ENCODE measurements around the gene TPX2. TPM values are rescaled to one million over a fixed set of nuclear protein-coding genes. Genes with fewer than 3 reads are reported as not detected.

Gene TPX2
- total RNA-seq, 5 donors from 2014 or later (not counting 1 experiment from before 2014, with no cell fraction given) = 0.99 to 3.0 (median 1.4) TPM

- Histone ChIP-seq H3K9me3 (no peaks in the 10 kb centered on the region), H3K36me3 (ENCODE audit: control insufficient read depth in 2 of 2, extremely low read depth in 1 of 2, insufficient read depth in 1 of 2, low read length in 1 of 2) (peaks cover 0 to 24% of the 10 kb centered on the region in 2 donors), H3K27ac (ENCODE audit: low read length) (peak overlapping the region; percentile 30), H3K4me3 (ENCODE audit: control insufficient read depth in 1 of 2, extremely low read depth in 1 of 2, low read length in 1 of 2) (no peak overlapping the region), H3K27me3 (replicated peaks in 1 of 2; ENCODE audit: control insufficient read depth in 2 of 2, extremely low read depth in 1 of 2, insufficient read depth in 2 of 2, low read length in 1 of 2) (no peaks in the 10 kb centered on the region), H3K4me1 (ENCODE audit: control insufficient read depth in 1 of 2, extremely low read depth in 1 of 2, insufficient read depth in 2 of 2, low read length in 2 of 2) (peaks cover 12 to 54% of the 10 kb centered on the region in 2 experiments)
- no peak overlapping the region for H3K4me3 Mint-ChIP-seq
- no peaks in the 10 kb centered on the region for H3K27me3 Mint-ChIP-seq
- H3K4me1 Mint-ChIP-seq = peaks cover 45 to 64% (median 52%) of the 10 kb centered on the region in 3 donors
- H3K36me3 Mint-ChIP-seq = peaks cover 22% of the 10 kb centered on the region
- DNase-seq (no peak), ATAC-seq (replicated peaks in 1 of 4) (no peak)
- ChIA-PET POLR2A (no interaction called here), CTCF (no interaction called here)
- H3K9me3 Mint-ChIP-seq = no peaks in the 10 kb centered on the region
- H3K27ac Mint-ChIP-seq = peak overlapping the region; percentile 73 to 79
- WGBS (ENCODE audit: insufficient coverage) = 80% methylated on average over 4 of the region's 5 CpGs
These were observed 44.1 kb upstream of the TPX2 start for GRCh38 chr20:31694842-31695593.

DNA sequence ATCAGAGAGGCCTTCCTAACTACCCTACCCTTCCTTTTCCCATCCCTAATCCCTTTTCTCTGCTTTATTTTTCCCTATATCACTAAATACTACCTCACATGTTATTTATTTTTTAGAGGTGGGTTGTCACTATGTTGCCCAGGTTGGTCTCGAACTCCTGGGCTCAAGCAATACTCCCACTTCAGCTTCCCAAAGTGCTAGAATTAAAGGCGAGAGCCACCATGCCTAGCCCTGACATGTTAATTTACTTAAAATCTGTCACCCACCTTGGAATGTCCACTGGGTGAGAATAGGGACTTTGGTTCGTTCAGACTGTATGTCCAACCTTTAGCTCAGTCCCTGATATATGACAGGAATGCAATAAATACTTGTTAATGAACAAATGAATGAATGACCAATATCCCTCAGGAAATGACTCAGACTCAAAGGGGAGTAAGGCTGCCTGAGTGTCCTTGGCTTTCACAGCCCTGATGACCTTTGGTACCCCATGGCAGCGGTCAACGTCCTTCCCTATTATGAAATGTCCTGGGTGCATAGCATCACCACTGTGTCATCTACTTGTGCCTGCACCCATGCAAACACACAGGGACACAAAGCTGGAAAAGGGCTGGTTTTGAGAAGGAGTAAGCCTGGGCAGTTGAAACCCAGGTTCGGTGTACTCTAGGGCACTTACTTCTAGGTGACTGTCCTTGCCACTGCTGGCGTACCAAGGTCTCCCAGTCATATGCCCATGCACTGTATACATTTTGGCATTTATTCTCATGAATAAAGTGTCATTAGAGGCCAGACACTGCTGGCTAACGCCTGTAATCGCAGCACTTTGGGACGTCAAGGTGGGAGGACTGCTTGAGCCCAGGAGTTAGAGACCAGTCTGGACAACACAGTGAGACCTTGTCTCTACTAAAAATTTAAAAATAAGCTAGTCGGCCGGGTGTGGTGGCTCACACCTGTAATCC, 43.0 kb upstream of the TPX2 start:
- ChIA-PET POLR2A (interaction anchor here in 1 of 2 donors (0.5 kb wide), 1 partner anchor 9 kb away, joined by 9 read pairs; no protein-coding TSS in a partner anchor), CTCF (interaction anchor here in 1 of 2 donors (0.8 to 1.1 kb wide), 2 partner anchors 14 to 27 kb away, joined by 3 read pairs; no protein-coding TSS in a partner anchor)
- H3K27me3 Mint-ChIP-seq = no peaks in the 10 kb centered on the region
- H3K9me3 Mint-ChIP-seq = no peaks in the 10 kb centered on the region
- H3K27ac ChIP-seq (ENCODE audit: low read length) = no peak overlapping the region
- peaks cover 54 to 66% (median 57%) of the 10 kb centered on the region in 3 donors for H3K4me1 Mint-ChIP-seq
- ATAC-seq (replicated peaks in 1 of 4) (no peak), DNase-seq (no peak)
- H3K4me3 ChIP-seq (ENCODE audit: control insufficient read depth in 1 of 2, extremely low read depth in 1 of 2, low read length in 1 of 2) = no peak overlapping the region
- WGBS (ENCODE audit: insufficient coverage) = 95% methylated on average over 6 of the region's 12 CpGs
- H3K27me3 ChIP-seq (replicated peaks in 1 of 2; ENCODE audit: control insufficient read depth in 2 of 2, extremely low read depth in 1 of 2, insufficient read depth in 2 of 2, low read length in 1 of 2) = no peaks in the 10 kb centered on the region
- peaks cover 0 to 22% of the 10 kb centered on the region in 2 donors for H3K36me3 ChIP-seq (ENCODE audit: control insufficient read depth in 2 of 2, extremely low read depth in 1 of 2, insufficient read depth in 1 of 2, low read length in 1 of 2)
- peak overlapping the region; percentile 64 to 73 for H3K27ac Mint-ChIP-seq
- peaks cover 12 to 51% of the 10 kb centered on the region in 2 experiments for H3K4me1 ChIP-seq (ENCODE audit: control insufficient read depth in 1 of 2, extremely low read depth in 1 of 2, insufficient read depth in 2 of 2, low read length in 2 of 2)
- no peaks in the 10 kb centered on the region for H3K9me3 ChIP-seq
- peaks cover 18% of the 10 kb centered on the region for H3K36me3 Mint-ChIP-seq
- H3K4me3 Mint-ChIP-seq = no peak overlapping the region

DNA sequence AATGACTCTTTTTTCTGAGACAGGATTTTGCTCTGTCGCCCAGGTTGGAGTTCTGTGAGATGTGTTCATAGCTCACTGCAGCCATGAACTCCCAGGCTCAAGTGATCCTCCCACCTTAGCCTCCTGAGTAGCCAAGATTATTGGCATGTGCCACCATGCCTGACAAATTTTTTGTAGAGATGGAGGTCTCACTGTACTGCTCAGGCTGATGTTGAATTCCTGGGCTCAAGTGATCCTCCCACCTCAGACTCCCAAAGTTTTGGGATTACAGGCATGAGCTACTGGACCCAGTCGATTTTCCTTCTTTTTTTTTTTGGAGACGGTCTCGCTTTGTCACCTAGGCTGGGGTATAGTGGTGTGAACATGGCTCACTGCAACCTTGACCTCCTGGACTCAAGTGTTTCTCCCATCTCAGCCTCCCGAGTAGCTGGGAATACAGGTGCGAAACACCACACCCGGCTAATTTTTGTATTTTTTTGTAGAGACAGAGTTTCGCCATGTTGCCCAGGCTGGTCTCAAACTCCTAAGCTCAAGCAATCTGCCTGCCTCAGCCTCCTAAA, 40.8 kb upstream of the TPX2 start:
- DNase-seq (no peak), ATAC-seq (replicated peaks in 1 of 4) (no peak)
- CTCF ChIA-PET = interaction anchor here (0.6 to 1.6 kb wide), 2 partner anchors 36 to 37 kb away, joined by 3 to 4 read pairs; no protein-coding TSS in a partner anchor
- Mint-ChIP-seq H3K9me3 (no peaks in the 10 kb centered on the region), H3K36me3 (peaks cover 15% of the 10 kb centered on the region), H3K27ac (peak overlapping the region; percentile 86 to 87), H3K4me1 (peaks cover 52 to 62% (median 57%) of the 10 kb centered on the region in 3 donors), H3K27me3 (no peaks in the 10 kb centered on the region), H3K4me3 (no peak overlapping the region)
- POLR2A ChIA-PET = interaction anchor here in 1 of 2 donors (0.7 kb wide), 1 partner anchor 54 kb away, joined by 10 read pairs; no protein-coding TSS in a partner anchor
- Histone ChIP-seq H3K27ac (ENCODE audit: low read length) (no peak overlapping the region), H3K36me3 (ENCODE audit: control insufficient read depth in 2 of 2, extremely low read depth in 1 of 2, insufficient read depth in 1 of 2, low read length in 1 of 2) (peaks cover 0 to 16% of the 10 kb centered on the region in 2 donors), H3K4me1 (ENCODE audit: control insufficient read depth in 1 of 2, extremely low read depth in 1 of 2, insufficient read depth in 2 of 2, low read length in 2 of 2) (peaks cover 6 to 39% of the 10 kb centered on the region in 2 experiments), H3K9me3 (no peaks in the 10 kb centered on the region), H3K4me3 (ENCODE audit: control insufficient read depth in 1 of 2, extremely low read depth in 1 of 2, low read length in 1 of 2) (no peak overlapping the region), H3K27me3 (replicated peaks in 1 of 2; ENCODE audit: control insufficient read depth in 2 of 2, extremely low read depth in 1 of 2, insufficient read depth in 2 of 2, low read length in 1 of 2) (no peaks in the 10 kb centered on the region)
- 90% methylated on average over 4 of the region's 8 CpGs for WGBS (ENCODE audit: insufficient coverage)

DNA sequence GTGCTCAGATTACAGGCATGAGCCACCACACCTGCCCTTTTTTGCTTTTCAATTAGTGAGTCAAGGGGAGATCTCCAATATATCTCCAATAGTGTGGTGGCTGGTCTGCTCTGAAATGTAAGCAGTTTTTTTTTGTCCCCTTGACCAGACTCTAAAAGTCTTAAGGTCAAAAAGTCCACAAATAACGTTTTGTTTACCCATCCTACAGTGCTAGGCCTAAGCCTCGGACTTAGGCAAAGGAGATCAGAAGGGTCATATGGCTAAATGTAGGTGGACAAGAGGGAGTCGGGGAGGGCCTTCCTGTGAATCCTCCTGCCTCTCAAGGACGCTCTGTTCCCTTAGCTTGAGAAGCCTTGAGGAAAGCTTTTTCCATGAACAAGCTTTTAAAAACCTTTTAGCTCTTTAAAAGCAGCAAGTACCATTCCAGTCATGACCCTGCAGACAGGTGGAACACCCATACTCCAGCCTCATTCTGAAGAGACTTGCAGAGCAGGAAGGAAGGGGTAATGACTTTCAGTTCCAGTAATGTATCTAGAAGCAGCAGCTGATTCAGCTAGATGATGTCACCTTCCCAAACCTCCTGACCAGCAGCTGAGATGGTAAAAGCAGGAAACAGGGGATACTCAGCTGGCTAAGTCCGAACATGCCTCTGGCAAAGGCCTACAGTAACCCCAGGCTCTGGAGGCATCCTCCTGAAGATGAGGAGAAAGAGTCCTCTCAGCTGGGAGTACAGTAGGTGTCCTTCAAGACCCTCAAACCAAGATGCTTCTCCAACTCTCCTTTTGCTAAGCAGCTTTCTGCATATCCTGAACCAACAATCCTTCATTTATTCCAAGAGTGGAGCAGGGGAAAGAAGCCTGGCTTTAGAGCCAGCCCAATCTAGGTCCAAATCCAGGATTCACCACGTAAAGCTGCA, 40.0 kb upstream of the TPX2 start:
- ATAC-seq (replicated peaks in 1 of 4) = peak in 2 of 4 experiments; percentile 47 to 56
- POLR2A ChIA-PET = interaction anchor here (0.6 to 1.0 kb wide), 3 partner anchors 24 to 54 kb away, joined by 4 to 15 read pairs (median 10); no protein-coding TSS in a partner anchor
- Mint-ChIP-seq H3K4me1 (peaks cover 50 to 57% (median 53%) of the 10 kb centered on the region in 3 donors), H3K36me3 (peaks cover 15% of the 10 kb centered on the region), H3K27ac (peak overlapping the region; percentile 86 to 87), H3K27me3 (no peaks in the 10 kb centered on the region), H3K4me3 (no peak overlapping the region), H3K9me3 (no peaks in the 10 kb centered on the region)
- no peak overlapping the region for H3K4me3 ChIP-seq (ENCODE audit: control insufficient read depth in 1 of 2, extremely low read depth in 1 of 2, low read length in 1 of 2)
- H3K9me3 ChIP-seq = no peaks in the 10 kb centered on the region
- H3K27me3 ChIP-seq (replicated peaks in 1 of 2; ENCODE audit: control insufficient read depth in 2 of 2, extremely low read depth in 1 of 2, insufficient read depth in 2 of 2, low read length in 1 of 2) = no peaks in the 10 kb centered on the region
- CTCF ChIA-PET = interaction anchor here (0.6 to 1.6 kb wide), 2 partner anchors 37 to 38 kb away, joined by 3 to 4 read pairs; no protein-coding TSS in a partner anchor
- DNase-seq = no peak
- 90% methylated on average over 2 of the region's 6 CpGs for WGBS (ENCODE audit: insufficient coverage)
- H3K4me1 ChIP-seq (ENCODE audit: control insufficient read depth in 1 of 2, extremely low read depth in 1 of 2, insufficient read depth in 2 of 2, low read length in 2 of 2) = peaks cover 2 to 33% of the 10 kb centered on the region in 2 experiments
- peak overlapping the region; percentile 41 for H3K27ac ChIP-seq (ENCODE audit: low read length)
- H3K36me3 ChIP-seq (ENCODE audit: control insufficient read depth in 2 of 2, extremely low read depth in 1 of 2, insufficient read depth in 1 of 2, low read length in 1 of 2) = peaks cover 0 to 16% of the 10 kb centered on the region in 2 donors

DNA sequence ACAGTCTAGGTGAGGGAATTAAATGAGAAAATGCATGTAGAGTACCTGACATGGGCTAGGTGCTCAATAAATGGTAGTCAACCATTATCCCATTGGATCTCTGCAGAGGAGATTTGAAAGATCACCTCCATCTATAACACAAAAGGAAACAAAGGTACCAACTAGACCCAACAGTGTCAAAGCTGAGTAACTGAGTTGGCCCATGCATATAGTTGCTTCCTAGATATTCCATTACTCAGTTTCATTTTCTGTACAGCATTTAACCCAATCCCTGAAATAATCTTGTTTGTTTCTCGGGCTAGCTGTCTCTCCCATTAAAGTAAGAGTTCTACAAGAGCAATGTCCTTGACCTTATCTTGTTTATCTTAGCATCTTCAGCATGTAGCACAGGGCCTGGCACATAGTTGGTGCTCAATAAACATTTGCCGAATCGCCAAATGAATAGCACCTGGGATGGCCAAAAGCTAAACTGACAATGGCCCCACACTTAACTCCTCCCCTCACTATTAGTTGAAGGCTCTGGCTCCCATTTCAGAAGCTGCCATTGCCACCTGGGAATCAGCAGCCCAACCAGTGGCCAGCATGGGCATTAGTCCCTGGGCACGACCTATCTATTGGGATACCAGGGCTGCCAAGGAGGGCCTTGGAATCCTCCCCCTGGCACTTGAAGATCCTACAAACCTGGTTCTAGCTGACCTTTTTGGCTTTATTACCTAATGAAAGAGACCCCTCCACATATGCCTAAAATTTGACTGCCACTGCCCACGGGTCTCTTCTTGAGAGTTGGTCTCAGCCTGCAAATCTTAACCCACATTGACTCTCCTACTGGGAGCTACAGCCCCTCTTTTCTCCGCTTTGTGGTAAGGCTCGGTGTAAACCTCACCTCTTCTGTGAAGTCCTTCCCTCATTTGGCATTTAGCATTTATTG, 39.0 kb upstream of the TPX2 start:
- no peak for DNase-seq
- ChIA-PET POLR2A (interaction anchor here in 1 of 2 donors (0.6 to 1.0 kb wide), 2 partner anchors 23 to 33 kb away, joined by 3 to 4 read pairs; no protein-coding TSS in a partner anchor), CTCF (interaction anchor here in 1 of 2 donors (1.6 kb wide), 1 partner anchor 38 kb away, joined by 4 read pairs; no protein-coding TSS in a partner anchor)
- Histone ChIP-seq H3K9me3 (no peaks in the 10 kb centered on the region), H3K27ac (ENCODE audit: low read length) (peak overlapping the region; percentile 41), H3K4me3 (ENCODE audit: control insufficient read depth in 1 of 2, extremely low read depth in 1 of 2, low read length in 1 of 2) (no peak overlapping the region), H3K27me3 (replicated peaks in 1 of 2; ENCODE audit: control insufficient read depth in 2 of 2, extremely low read depth in 1 of 2, insufficient read depth in 2 of 2, low read length in 1 of 2) (no peaks in the 10 kb centered on the region), H3K4me1 (ENCODE audit: control insufficient read depth in 1 of 2, extremely low read depth in 1 of 2, insufficient read depth in 2 of 2, low read length in 2 of 2) (peaks cover 0 to 24% of the 10 kb centered on the region in 2 experiments), H3K36me3 (ENCODE audit: control insufficient read depth in 2 of 2, extremely low read depth in 1 of 2, insufficient read depth in 1 of 2, low read length in 1 of 2) (peaks cover 0 to 20% of the 10 kb centered on the region in 2 donors)
- 84% methylated on average over 3 of the region's 7 CpGs for WGBS (ENCODE audit: insufficient coverage)
- ATAC-seq (replicated peaks in 1 of 4) = no peak
- Mint-ChIP-seq H3K4me1 (peaks cover 42 to 55% (median 49%) of the 10 kb centered on the region in 3 donors), H3K4me3 (no peak overlapping the region), H3K9me3 (no peaks in the 10 kb centered on the region), H3K36me3 (peaks cover 22% of the 10 kb centered on the region), H3K27ac (peak overlapping the region; percentile 86 to 87), H3K27me3 (no peaks in the 10 kb centered on the region)

Measured in T-cell (primary cell).